ENCODE results near the gene BDKRB2. TPM values are rescaled to one million over a fixed set of nuclear protein-coding genes. Genes with fewer than 3 reads are reported as not detected.
A peak's percentile ranks its signal among the peaks of the same experiment; 100 is the strongest.

BDKRB2 gene
- total RNA-seq, 1 experiment from 2014 or later: 0.15 TPM

DNA sequence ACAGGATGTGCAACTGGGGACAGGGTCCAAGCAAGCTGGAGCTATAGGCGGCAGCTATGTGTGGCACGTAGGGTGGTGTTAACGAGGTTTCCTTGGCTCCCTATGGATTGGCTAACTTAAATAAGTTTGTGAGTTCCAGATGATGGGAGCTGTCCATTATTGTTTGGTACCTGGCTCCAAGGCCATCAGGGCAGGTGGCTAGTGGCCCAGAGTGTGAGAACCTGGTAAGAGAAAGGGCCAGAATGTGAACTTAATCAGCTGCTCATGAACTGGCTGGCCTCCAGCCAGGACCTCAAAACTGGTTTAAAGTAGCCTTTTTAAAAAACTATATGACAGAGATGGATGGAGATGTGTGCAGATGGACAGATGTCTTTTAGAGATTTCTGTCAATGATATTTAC, 1.5 kb upstream of the BDKRB2 start:
- Histone ChIP-seq H3K23me2 (ENCODE audit: insufficient read length, low read depth, low read length, poor library complexity, severe bottlenecking) (peaks cover 11% of the 10 kb centered on the region), H3K56ac (ENCODE audit: insufficient read length, low read depth, low read length) (no peak overlapping the region), H3K79me1 (ENCODE audit: insufficient read depth, low read depth, low read length, poor library complexity, severe bottlenecking) (no peaks in the 10 kb centered on the region), H2BK20ac (ENCODE audit: low read depth, low read length, poor library complexity, severe bottlenecking) (no peak overlapping the region), H2BK120ac (ENCODE audit: low read depth, low read length, poor library complexity, severe bottlenecking) (no peak overlapping the region), H2AFZ (ENCODE audit: low read length) (no peak overlapping the region), H4K20me1 (ENCODE audit: control insufficient read depth, insufficient read depth, insufficient read length) (no peaks in the 10 kb centered on the region), H3K4me2 (ENCODE audit: insufficient read depth, insufficient read length, low read length) (no peak overlapping the region), H2BK12ac (ENCODE audit: insufficient read length, low read depth, low read length) (no peak overlapping the region), H3K27me3 (ENCODE audit: insufficient read depth, low read length) (peaks cover 2% of the 10 kb centered on the region; the same call in 1 of the 2 replicates), H2BK15ac (ENCODE audit: low read depth, low read length) (no peak overlapping the region), H3T11ph (ENCODE audit: low read length) (no peak overlapping the region), H3K14ac (ENCODE audit: insufficient read depth, low read length) (no peak overlapping the region), H3K4me1 (ENCODE audit: insufficient read depth, low read length) (no peaks in the 10 kb centered on the region), H2AK5ac (ENCODE audit: insufficient read length, low read length) (no peak overlapping the region), H3K9me3 (ENCODE audit: control insufficient read depth, low read depth, low read length) (no peaks in the 10 kb centered on the region), H3K79me2 (ENCODE audit: insufficient read depth, low read length) (no peaks in the 10 kb centered on the region), H4K91ac (ENCODE audit: insufficient read length, low read depth, low read length) (no peak overlapping the region), H3K9ac (ENCODE audit: extremely low read depth, insufficient read length, low read length) (no peak overlapping the region), H3K4ac (ENCODE audit: low read depth, low read length) (no peak overlapping the region), H3K23ac (ENCODE audit: insufficient read length, low read depth, low read length) (no peak overlapping the region), H3K27ac (ENCODE audit: insufficient read length, low read depth, low read length) (no peak overlapping the region), H4K8ac (replicated peaks; ENCODE audit: insufficient read length, low read depth, low read length) (no peak overlapping the region), H4K5ac (ENCODE audit: insufficient read length, low read depth, low read length) (no peak overlapping the region), H2BK5ac (ENCODE audit: insufficient read length, low read length) (no peak overlapping the region), H3K18ac (ENCODE audit: insufficient read length, low read depth, low read length) (no peak overlapping the region)
- H3K27ac Mint-ChIP-seq: no peak overlapping the region
- no peaks in the 10 kb centered on the region for H3K9me3 Mint-ChIP-seq
- peaks cover 14 to 27% of the 10 kb centered on the region in 2 experiments for H3K4me1 Mint-ChIP-seq
- peaks cover 51% of the 10 kb centered on the region for H3K27me3 Mint-ChIP-seq (ENCODE audit: low read depth)
- WGBS (ENCODE audit: extremely low coverage, insufficient read length, low lambda C conversion rate): no CpG with 5 or more reads among the region's 3 CpGs
- no peak for DNase-seq
- H3K4me3 Mint-ChIP-seq: 0 out of 5 replicates have a peak overlapping the region, but pooled peaks of 1 of the 2 experiments have one; percentile 41
- TF ChIP-seq, protein P1, sequence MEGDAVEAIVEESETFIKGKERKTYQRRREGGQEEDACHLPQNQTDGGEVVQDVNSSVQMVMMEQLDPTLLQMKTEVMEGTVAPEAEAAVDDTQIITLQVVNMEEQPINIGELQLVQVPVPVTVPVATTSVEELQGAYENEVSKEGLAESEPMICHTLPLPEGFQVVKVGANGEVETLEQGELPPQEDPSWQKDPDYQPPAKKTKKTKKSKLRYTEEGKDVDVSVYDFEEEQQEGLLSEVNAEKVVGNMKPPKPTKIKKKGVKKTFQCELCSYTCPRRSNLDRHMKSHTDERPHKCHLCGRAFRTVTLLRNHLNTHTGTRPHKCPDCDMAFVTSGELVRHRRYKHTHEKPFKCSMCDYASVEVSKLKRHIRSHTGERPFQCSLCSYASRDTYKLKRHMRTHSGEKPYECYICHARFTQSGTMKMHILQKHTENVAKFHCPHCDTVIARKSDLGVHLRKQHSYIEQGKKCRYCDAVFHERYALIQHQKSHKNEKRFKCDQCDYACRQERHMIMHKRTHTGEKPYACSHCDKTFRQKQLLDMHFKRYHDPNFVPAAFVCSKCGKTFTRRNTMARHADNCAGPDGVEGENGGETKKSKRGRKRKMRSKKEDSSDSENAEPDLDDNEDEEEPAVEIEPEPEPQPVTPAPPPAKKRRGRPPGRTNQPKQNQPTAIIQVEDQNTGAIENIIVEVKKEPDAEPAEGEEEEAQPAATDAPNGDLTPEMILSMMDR (conservative IDR thresholded peaks at IDR 0.05): no peak
- H3K36me3 Mint-ChIP-seq (ENCODE audit: insufficient read depth in 1 of 3, low read depth in 3 of 3): no peaks in the 10 kb centered on the region
